ENCODE measurements around the gene P4HA3.
A peak's percentile ranks its signal among the peaks of the same experiment; 100 is the strongest.

Gene P4HA3

DNA sequence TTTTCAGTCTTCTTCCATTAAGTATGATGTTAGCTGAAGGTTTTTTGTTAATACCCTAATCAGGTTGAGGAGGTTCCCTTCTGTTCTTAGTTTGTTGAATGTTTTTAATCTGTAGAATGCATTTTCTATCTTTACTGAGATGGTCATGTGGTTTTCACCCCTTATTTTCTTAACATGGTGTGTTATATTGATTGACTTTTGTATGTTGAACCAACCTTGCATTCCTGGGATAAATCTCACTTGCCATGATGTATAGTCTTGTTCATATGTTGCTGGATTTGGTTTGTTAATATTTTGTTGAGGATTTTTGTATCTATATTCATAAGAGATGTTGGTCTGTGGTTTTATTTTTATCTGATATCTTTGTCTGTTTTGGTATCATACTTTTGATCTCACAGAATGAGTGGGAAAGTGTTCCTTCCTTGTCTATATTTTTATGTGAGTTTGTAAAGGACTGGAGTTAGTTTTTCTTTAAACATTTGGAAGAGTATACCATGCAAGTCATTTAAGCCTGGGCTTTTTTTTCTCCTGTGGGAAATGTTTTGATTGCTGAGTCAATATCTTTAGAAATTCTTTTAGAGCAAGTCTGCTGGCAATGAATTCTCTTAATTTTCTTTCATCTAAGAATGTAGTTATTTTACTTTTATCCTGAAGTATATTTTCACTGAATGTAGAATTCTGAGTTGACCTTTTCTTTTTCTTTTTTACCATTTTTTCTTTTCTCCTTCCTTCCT lies 5.5 kb upstream of the P4HA3 start:
- H3K36me3 ChIP-seq (ENCODE audit: control insufficient read depth in 1 of 2, insufficient read depth in 2 of 2, low read length in 2 of 2): no peaks in the 10 kb centered on the region
- no peak overlapping the region for H3K27ac ChIP-seq (ENCODE audit: low read length)

GRCh38 chr11:74312326-74312725 lies 886 bp upstream of the P4HA3 start:
- no peak overlapping the region for H3K27ac ChIP-seq (ENCODE audit: low read length)
- no peak overlapping the region for H3K4me3 ChIP-seq (ENCODE audit: low read depth in 1 of 2, low read length in 2 of 2)
- no peaks in the 10 kb centered on the region for H3K36me3 ChIP-seq (ENCODE audit: control insufficient read depth in 1 of 2, insufficient read depth in 2 of 2, low read length in 2 of 2)
- peaks cover 0 to 8% of the 10 kb centered on the region in 2 donors for H3K4me1 ChIP-seq (ENCODE audit: control insufficient read depth in 1 of 2, insufficient read depth in 2 of 2, low read length in 2 of 2)
- H3K9me3 ChIP-seq (ENCODE audit: control insufficient read depth in 1 of 2, low read length in 2 of 2): peaks cover 0 to 6% of the 10 kb centered on the region in 2 donors
- H3K27me3 ChIP-seq (ENCODE audit: low read depth, low read length): no peaks in the 10 kb centered on the region

More for the DNA sequence above, 5.5 kb upstream of the P4HA3 start:
- Histone ChIP-seq H3K9me3 (ENCODE audit: control insufficient read depth in 1 of 2, low read length in 2 of 2) (peaks cover 0 to 6% of the 10 kb centered on the region in 2 donors), H3K4me3 (ENCODE audit: low read depth in 1 of 2, low read length in 2 of 2) (no peak overlapping the region), H3K4me1 (ENCODE audit: control insufficient read depth in 1 of 2, insufficient read depth in 2 of 2, low read length in 2 of 2) (peaks cover 0 to 4% of the 10 kb centered on the region in 2 donors), H3K27me3 (ENCODE audit: low read depth, low read length) (no peaks in the 10 kb centered on the region)

DNA sequence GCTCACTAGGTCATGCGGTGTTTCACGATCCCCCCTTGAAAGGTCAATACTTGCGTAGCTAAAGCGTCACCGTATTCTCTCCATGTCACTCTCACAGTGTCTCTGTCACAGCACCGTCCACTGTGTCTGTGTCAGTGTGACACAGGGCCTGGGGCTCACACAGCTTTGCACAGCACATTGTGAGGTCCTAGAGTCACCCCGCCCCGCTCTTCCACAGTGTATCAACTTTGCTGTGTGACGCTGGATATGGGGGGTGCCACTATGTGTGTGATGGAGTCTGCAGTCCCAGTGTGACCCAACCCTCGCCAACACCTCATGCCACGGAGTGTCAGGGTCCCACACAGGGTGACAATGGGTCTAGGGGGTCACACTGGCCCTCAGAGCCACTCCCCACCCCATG lies 583 bp downstream of the P4HA3 start:
- H3K27me3 ChIP-seq (ENCODE audit: low read depth, low read length): no peaks in the 10 kb centered on the region
- H3K4me3 ChIP-seq (ENCODE audit: low read depth in 1 of 2, low read length in 2 of 2): peak overlapping the region; percentile 41 to 50
- H3K36me3 ChIP-seq (ENCODE audit: control insufficient read depth in 1 of 2, insufficient read depth in 2 of 2, low read length in 2 of 2): no peaks in the 10 kb centered on the region
- peaks cover 0 to 10% of the 10 kb centered on the region in 2 donors for H3K4me1 ChIP-seq (ENCODE audit: control insufficient read depth in 1 of 2, insufficient read depth in 2 of 2, low read length in 2 of 2)
- no peak overlapping the region for H3K27ac ChIP-seq (ENCODE audit: low read length)
- H3K9me3 ChIP-seq (ENCODE audit: control insufficient read depth in 1 of 2, low read length in 2 of 2): no peaks in the 10 kb centered on the region

DNA sequence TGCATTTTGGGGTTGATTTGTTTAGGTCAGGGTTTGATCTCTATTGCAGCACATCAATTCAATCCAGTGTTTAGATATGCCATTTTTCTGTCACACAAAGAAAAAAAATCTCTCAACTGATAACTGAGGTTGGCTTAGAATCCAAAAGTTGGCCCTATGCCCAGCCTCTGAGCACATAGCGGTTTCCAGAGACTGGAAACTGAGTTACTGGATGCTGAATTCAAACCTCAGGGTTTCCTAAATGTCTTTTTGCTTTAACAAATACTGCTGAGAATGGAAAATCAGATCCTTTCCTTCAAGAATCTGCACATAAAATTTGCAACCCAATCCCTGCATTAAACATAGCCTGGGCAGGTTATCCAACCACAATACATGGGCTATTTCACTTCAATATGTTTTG lies 4.0 kb downstream of the P4HA3 start:
- H3K27me3 ChIP-seq (ENCODE audit: low read depth, low read length): no peaks in the 10 kb centered on the region
- H3K27ac ChIP-seq (ENCODE audit: low read length): no peak overlapping the region
- peaks cover 0 to 10% of the 10 kb centered on the region in 2 donors for H3K4me1 ChIP-seq (ENCODE audit: control insufficient read depth in 1 of 2, insufficient read depth in 2 of 2, low read length in 2 of 2)
- H3K36me3 ChIP-seq (ENCODE audit: control insufficient read depth in 1 of 2, insufficient read depth in 2 of 2, low read length in 2 of 2): no peaks in the 10 kb centered on the region
- H3K9me3 ChIP-seq (ENCODE audit: control insufficient read depth in 1 of 2, low read length in 2 of 2): no peaks in the 10 kb centered on the region
- no peak overlapping the region for H3K4me3 ChIP-seq (ENCODE audit: low read depth in 1 of 2, low read length in 2 of 2)

DNA sequence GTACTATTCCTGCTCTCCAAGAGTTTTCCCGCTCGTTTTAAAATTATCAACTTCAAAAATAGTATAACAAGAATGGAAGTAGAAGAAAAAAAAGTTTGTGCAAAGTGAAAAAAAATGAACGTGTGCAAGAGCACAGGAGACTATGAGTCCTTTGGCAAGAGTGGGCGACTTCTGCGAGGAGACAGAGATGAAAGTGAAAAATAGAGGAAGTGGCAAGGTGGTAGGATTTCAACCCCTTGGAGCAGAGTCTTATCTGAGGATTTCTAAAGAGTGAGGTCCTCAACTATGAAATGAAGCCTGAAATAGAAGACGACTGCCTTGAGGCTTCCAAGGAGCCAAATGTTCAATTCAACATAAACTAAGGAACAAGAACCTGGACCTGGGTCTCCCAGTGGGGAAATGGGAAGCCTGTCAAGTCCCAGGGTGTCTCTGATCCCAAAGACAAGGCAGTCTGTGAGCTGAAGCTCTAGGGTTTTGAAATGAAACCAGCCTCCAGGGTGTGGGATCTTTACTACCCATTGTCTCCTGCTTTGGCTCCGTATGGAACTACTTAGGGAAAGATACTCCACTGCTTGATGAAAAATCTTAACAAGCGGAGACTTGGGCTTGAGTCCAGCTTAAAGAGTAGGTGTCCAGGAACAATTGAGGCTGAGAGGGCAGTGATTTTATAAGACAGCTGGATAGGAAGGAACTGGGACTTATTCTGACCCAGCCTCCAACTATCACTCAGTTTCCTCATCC lies 4.8 kb downstream of the P4HA3 start:
- Histone ChIP-seq H3K27ac (ENCODE audit: low read length) (no peak overlapping the region), H3K9me3 (ENCODE audit: control insufficient read depth in 1 of 2, low read length in 2 of 2) (no peaks in the 10 kb centered on the region), H3K27me3 (ENCODE audit: low read depth, low read length) (no peaks in the 10 kb centered on the region), H3K4me3 (ENCODE audit: low read depth in 1 of 2, low read length in 2 of 2) (no peak overlapping the region), H3K36me3 (ENCODE audit: control insufficient read depth in 1 of 2, insufficient read depth in 2 of 2, low read length in 2 of 2) (no peaks in the 10 kb centered on the region), H3K4me1 (ENCODE audit: control insufficient read depth in 1 of 2, insufficient read depth in 2 of 2, low read length in 2 of 2) (peaks cover 0 to 10% of the 10 kb centered on the region in 2 donors)

DNA sequence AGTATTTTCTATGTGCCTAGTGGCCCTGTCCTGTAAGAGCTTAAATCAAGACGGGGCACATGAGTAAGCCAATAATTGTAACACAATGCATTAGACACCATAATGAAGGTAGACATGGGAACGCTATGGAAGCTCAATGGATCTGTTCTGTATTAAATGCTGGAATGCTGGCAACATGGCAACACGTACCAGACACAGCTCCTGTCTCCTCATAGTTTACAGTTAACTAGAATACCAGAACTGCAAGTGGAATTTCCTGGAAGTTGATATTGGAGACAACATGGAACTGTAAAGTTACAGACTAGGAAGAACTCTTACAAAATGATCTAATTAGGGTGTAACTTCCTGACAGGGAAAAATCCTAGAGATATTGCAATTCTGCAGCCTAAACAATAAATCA lies 12.4 kb downstream of the P4HA3 start:
- Histone ChIP-seq H3K4me3 (ENCODE audit: low read depth in 1 of 2, low read length in 2 of 2) (no peak overlapping the region), H3K27me3 (ENCODE audit: low read depth, low read length) (no peaks in the 10 kb centered on the region), H3K9me3 (ENCODE audit: control insufficient read depth in 1 of 2, low read length in 2 of 2) (no peaks in the 10 kb centered on the region), H3K36me3 (ENCODE audit: control insufficient read depth in 1 of 2, insufficient read depth in 2 of 2, low read length in 2 of 2) (no peaks in the 10 kb centered on the region), H3K4me1 (ENCODE audit: control insufficient read depth in 1 of 2, insufficient read depth in 2 of 2, low read length in 2 of 2) (no peaks in the 10 kb centered on the region), H3K27ac (ENCODE audit: low read length) (no peak overlapping the region)

DNA sequence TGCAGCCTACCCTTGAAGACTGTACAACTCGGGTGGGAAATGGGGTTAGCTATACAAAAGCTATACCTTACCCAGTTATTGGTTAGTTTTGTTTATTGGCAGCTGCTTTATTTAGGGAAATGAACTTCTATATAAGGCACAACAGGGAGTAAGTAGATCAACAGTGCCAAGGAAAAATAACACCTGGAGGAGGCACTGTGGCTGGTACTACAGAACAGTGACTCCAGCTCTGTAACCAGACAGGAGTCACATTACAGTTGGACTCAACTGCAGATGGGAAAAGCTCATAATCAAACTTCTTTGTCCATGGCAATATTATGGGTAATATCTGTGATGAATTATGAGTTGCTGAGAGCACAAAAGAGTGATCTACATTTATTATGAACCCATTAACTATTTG lies 14.0 kb downstream of the P4HA3 start:
- Histone ChIP-seq H3K27ac (ENCODE audit: low read length) (no peak overlapping the region), H3K9me3 (ENCODE audit: control insufficient read depth in 1 of 2, low read length in 2 of 2) (no peaks in the 10 kb centered on the region), H3K4me1 (ENCODE audit: control insufficient read depth in 1 of 2, insufficient read depth in 2 of 2, low read length in 2 of 2) (no peaks in the 10 kb centered on the region), H3K27me3 (ENCODE audit: low read depth, low read length) (no peaks in the 10 kb centered on the region), H3K4me3 (ENCODE audit: low read depth in 1 of 2, low read length in 2 of 2) (no peak overlapping the region), H3K36me3 (ENCODE audit: control insufficient read depth in 1 of 2, insufficient read depth in 2 of 2, low read length in 2 of 2) (no peaks in the 10 kb centered on the region)

DNA sequence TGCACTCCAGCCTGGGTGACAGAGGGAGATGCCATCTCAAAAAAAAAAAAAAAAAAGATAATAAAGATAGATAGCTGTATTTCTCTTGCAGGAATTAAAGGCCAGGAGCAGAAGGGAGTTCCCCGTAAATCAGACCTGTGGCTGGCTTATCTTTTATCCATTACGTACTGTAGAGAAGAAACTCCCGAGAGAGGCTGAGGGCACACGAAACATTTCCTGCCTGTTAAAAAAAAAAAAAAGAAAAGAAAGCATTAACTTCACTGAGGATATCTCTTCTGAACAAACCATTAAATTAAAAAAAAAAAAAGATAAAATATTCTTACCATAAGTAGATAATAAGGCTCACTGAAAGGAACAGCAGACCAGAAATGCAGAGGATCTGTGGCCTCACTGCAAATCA lies 22.5 kb downstream of the P4HA3 start:
- no peaks in the 10 kb centered on the region for H3K9me3 ChIP-seq (ENCODE audit: control insufficient read depth in 1 of 2, low read length in 2 of 2)
- H3K36me3 ChIP-seq (ENCODE audit: control insufficient read depth in 1 of 2, insufficient read depth in 2 of 2, low read length in 2 of 2): no peaks in the 10 kb centered on the region
- H3K4me3 ChIP-seq (ENCODE audit: low read depth in 1 of 2, low read length in 2 of 2): no peak overlapping the region
- no peaks in the 10 kb centered on the region for H3K4me1 ChIP-seq (ENCODE audit: control insufficient read depth in 1 of 2, insufficient read depth in 2 of 2, low read length in 2 of 2)
- no peaks in the 10 kb centered on the region for H3K27me3 ChIP-seq (ENCODE audit: low read depth, low read length)
- no peak overlapping the region for H3K27ac ChIP-seq (ENCODE audit: low read length)

DNA sequence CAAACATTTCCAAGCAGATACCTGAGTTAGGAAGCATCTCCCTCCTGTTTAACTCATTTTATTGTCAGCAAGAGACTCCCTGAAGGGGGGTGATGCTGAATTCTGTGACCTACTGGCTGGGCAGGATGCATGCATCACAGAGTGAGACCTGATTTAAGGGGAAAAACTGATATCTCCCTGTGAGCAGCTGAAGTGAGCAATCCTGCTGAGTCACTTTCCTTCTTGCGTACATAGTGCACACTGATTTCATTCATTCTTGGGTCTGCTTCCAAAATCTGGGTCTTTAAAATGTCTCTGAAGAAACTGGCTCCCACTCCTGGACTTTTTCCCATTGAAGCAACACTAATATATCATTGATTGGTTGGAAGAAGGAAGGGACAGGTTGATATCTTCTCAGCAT lies 23.3 kb downstream of the P4HA3 start:
- H3K36me3 ChIP-seq (ENCODE audit: control insufficient read depth in 1 of 2, insufficient read depth in 2 of 2, low read length in 2 of 2): no peaks in the 10 kb centered on the region
- no peaks in the 10 kb centered on the region for H3K27me3 ChIP-seq (ENCODE audit: low read depth, low read length)
- H3K9me3 ChIP-seq (ENCODE audit: control insufficient read depth in 1 of 2, low read length in 2 of 2): no peaks in the 10 kb centered on the region
- H3K27ac ChIP-seq (ENCODE audit: low read length): no peak overlapping the region
- H3K4me1 ChIP-seq (ENCODE audit: control insufficient read depth in 1 of 2, insufficient read depth in 2 of 2, low read length in 2 of 2): no peaks in the 10 kb centered on the region
- no peak overlapping the region for H3K4me3 ChIP-seq (ENCODE audit: low read depth in 1 of 2, low read length in 2 of 2)

DNA sequence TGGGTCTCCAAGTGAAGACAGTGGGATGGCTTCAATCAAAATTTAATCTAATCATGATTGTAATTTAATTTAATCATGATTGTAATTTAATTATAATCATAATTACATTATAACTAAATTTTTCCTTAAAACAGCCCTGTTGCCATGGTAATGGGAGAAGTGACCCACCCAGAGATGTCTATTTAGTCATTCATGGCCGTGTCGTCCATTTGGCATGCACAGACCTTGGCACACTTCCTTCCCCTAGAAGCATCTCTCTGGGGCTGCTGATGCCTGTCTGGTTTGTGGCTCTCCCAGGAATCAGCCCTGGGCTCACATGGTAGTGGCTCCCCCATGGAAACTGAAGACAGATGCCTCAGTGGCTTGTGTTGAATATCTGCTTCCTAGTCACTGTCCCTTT lies 27.0 kb downstream of the P4HA3 start:
- Histone ChIP-seq H3K27ac (ENCODE audit: low read length) (no peak overlapping the region), H3K4me3 (ENCODE audit: low read depth in 1 of 2, low read length in 2 of 2) (no peak overlapping the region), H3K4me1 (ENCODE audit: control insufficient read depth in 1 of 2, insufficient read depth in 2 of 2, low read length in 2 of 2) (no peaks in the 10 kb centered on the region), H3K27me3 (ENCODE audit: low read depth, low read length) (no peaks in the 10 kb centered on the region), H3K9me3 (ENCODE audit: control insufficient read depth in 1 of 2, low read length in 2 of 2) (no peaks in the 10 kb centered on the region), H3K36me3 (ENCODE audit: control insufficient read depth in 1 of 2, insufficient read depth in 2 of 2, low read length in 2 of 2) (no peaks in the 10 kb centered on the region)

DNA sequence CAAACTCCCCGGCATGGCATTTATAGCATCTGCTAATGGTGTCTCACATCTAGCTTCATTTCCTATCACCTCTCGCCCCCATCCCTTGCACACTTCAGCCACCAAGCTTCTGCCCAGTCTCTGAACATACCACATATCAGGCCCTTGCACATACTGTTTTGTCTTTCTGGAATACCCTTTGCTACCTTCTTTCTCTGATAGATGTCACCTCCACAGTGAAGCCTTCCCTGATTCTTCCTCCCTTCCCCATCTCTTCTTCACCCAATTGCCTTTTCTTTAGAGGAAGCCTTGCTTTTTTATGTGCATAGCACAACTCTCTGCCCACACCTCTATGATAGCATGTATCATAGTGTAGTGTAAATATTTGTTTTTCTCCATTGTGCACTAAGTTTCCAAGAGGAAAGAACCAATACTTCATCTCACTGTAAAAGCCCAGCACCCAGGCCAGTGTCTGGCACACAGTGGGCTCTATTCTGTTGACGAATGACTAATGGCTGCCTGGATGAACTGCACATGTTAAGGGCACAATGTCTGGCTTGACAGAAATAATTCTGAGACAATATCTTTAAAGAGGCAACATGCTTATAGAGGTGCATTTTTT lies 27.8 kb downstream of the P4HA3 start:
- Histone ChIP-seq H3K36me3 (ENCODE audit: control insufficient read depth in 1 of 2, insufficient read depth in 2 of 2, low read length in 2 of 2) (no peaks in the 10 kb centered on the region), H3K4me1 (ENCODE audit: control insufficient read depth in 1 of 2, insufficient read depth in 2 of 2, low read length in 2 of 2) (no peaks in the 10 kb centered on the region), H3K9me3 (ENCODE audit: control insufficient read depth in 1 of 2, low read length in 2 of 2) (no peaks in the 10 kb centered on the region), H3K27ac (ENCODE audit: low read length) (no peak overlapping the region), H3K4me3 (ENCODE audit: low read depth in 1 of 2, low read length in 2 of 2) (no peak overlapping the region), H3K27me3 (ENCODE audit: low read depth, low read length) (no peaks in the 10 kb centered on the region)
